ENCODE results near the gene KCNA3.
"Not testable (repeated sequence)": the region's sequence is repeated elsewhere in the genome, so short reads cannot be mapped to it uniquely, and the experiment has no call there.

The KCNA3 gene

DNA sequence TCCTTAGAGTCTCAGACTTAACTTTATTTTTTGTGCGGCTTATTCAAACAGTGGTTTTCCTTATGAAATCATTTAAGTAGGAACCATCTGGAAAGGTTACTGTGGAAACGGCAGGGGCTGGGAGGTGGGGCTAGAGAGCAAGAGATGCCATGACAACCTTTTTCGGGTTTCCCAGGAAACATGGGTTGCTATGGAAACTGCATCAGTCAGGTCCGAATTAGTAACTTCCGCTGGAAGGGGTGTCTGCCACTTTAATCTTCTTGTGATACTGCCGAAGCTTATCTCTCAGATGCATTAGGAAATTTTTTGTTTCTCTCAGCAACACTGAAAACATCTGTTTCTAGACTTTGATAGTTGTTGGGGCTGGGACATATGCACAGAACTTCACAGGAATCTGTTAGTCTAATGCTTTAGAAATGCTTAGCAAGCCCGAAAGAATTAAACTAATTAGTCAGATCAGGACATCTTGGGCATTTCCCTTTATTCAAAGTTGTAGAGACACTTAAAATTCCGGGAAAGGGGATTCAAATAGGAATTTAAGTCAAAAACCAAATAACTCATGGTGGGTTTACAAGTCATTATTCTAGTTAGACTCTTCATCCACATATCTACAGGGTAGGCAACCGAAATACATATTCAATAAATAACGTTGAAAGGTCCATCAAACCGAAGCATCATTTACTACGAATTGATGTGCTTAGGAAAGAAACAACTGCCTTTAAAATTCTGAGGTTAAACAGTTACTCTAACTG is 2.6 kb downstream of the KCNA3 start:
- no peak for TF ChIP-seq POLR2A (IDR thresholded peaks at IDR 0.05; ENCODE audit: low read length)
- TF ChIP-seq GATA1 (IDR thresholded peaks at IDR 0.05; ENCODE audit: low read depth, low read length): no peak
- DNase-seq: no peak

DNA sequence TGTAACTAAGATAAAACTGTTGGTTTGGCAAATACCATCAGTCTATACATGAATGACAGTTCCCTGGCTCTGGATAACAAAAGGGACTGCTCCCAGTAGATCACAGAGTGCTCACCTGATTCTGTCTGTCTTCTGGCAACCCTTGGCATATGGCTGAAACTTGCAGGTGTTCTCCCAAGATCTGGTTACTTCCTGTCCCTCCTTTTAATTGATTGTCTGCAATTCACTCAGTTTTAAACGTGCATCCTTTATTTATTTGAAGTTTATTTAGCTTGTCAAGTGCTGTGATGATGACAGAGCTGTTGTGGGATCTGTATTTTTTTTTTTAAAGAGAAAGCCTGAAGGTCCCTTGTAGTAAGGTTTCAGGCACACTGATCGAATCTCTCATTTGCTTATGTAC is 3.4 kb downstream of the KCNA3 start:
- no peak for DNase-seq
- TF ChIP-seq GATA1 (IDR thresholded peaks at IDR 0.05; ENCODE audit: low read depth, low read length) (no peak), POLR2A (IDR thresholded peaks at IDR 0.05; ENCODE audit: low read length) (no peak)

DNA sequence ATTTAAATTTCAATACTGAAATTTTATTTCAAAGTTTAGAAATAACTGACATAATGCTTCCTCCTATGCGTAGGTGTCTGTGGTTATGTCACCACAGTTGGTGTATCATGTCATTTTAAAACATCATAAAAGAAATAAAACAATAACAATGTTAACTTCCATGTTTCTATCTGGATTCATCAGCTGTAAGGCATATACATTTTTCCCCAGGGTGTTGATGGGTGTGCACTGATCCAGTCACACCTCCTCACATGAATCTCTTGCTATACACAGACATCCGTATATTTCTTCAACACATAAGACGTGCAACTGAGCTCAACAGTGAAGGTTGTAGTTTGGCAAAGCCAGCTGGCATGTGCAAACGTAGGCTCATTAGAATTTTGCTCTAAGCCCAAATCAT is 6.2 kb downstream of the KCNA3 start:
- TF ChIP-seq POLR2A (IDR thresholded peaks at IDR 0.05; ENCODE audit: low read length) (no peak), GATA1 (IDR thresholded peaks at IDR 0.05; ENCODE audit: low read depth, low read length) (no peak)
- DNase-seq: no peak

DNA sequence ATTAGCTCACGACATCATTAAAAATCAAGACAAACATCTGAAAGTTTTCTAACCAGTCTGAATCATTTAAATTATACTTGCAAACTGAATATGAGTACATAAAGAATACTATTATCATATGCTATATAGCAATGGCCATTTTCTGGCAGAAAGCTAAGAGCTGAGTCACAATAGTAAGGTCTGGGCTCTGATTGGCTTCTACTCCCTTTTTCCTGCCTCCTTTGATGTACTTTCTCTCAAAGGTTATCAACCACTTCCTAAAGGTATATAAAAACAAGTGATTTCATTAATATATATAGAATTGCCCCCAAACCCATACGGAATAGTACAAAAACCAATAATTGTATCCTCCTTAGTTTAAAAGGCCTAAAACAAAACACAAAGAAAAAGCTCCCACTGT is 7.0 kb downstream of the KCNA3 start:
- TF ChIP-seq POLR2A (IDR thresholded peaks at IDR 0.05; ENCODE audit: low read length) (no peak), GATA1 (IDR thresholded peaks at IDR 0.05; ENCODE audit: low read depth, low read length) (no peak)
- DNase-seq: no peak

DNA sequence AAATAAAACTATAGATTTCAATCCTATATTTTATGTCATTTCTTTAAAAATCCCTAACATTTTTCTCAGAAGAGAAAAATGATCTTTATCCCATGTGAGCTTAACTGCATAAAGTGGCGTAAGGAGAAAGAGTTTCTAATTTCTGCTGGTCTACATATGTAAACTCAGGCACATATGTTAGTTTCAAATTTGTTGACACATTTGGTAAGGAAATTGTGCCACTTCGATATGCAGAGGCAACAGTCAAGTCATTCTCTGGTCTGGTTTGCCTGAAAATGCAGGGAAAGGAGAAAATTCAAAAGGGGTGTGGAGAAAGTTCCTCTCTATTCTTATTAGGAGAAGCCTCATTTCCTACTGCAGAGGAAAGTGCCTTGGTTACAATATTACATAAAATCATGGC is 11.5 kb downstream of the KCNA3 start:
- TF ChIP-seq POLR2A (IDR thresholded peaks at IDR 0.05; ENCODE audit: low read length) (no peak), GATA1 (IDR thresholded peaks at IDR 0.05; ENCODE audit: low read depth, low read length) (no peak)
- DNase-seq: no peak

DNA sequence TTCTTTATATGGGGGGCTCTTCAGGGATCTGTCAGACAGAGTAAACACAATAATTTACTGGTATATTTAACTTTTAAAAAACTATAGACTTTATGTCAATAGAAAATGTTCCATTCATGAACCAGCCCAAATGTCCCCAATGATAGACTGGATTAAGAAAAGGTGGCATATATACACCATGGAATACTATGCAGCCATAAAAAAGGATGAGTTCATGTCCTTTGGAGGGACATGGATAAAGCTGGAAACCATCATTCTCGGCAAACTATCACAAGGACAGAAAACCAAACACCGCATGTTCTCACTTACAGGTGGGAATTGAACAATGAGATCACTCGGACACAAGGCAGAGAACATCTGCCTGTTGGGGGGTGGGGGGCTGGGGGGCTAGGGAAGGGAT is 15.2 kb downstream of the KCNA3 start:
- DNase-seq: not testable (repeated sequence)

DNA sequence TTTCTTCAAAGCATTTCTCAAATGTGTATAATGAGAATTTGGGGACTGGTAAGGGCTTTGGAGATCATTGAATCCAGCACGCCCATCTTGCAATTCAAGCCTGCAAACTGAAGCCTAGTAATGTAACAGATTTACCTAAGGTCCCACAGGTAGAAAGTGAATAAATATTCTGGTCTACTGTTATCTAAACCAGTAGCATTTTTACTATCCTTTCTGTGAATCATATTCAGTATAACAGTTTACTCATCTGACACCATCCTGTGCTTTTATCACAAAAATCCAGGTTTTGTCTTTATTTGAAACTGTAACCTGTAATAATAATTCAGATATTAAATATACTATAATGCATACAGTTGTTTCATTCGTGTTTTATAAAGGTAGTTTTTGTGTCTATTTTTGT is 17.4 kb downstream of the KCNA3 start:
- TF ChIP-seq POLR2A (IDR thresholded peaks at IDR 0.05; ENCODE audit: low read length): no peak
- no peak for TF ChIP-seq GATA1 (IDR thresholded peaks at IDR 0.05; ENCODE audit: low read depth, low read length)
- no peak for DNase-seq

DNA sequence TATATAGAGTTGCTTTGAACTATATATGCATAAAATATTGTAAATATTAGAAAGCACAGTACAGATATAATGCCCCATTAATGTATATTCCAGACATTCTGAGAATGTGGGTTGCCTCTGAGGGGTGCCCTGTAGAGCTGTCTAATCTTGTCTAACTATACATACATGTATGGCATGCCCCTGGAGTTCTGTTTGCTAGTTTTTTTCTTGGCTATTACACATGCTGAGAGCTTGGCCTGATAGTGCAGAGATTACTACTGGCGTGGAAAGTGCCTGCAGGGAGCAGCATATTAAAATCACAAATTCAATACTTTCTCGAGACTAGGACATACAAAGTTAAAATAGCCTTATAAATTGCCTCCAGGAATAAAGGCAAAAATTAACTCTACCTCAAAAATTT is 24.1 kb downstream of the KCNA3 start:
- no peak for DNase-seq
- no peak for TF ChIP-seq GATA1 (IDR thresholded peaks at IDR 0.05; ENCODE audit: low read depth, low read length)

DNA sequence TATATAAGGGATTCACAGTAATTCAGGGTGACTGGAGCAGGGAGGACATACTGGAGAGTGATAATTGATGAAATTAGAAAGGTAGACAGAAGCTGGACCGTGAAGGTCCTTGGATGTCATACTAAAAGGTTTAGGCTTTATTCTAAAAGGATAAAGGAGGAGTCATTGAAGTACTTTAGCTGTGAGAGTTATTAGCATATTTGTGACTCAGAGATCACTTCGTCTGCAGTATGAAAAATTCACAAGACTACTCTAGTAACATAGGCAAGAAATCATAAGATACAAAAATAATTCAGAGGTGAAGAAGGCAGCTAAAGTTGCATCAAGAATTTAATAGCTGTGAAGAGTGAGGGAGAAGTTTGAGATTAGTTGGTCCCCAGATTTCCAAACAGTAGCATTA is 26.3 kb downstream of the KCNA3 start:
- DNase-seq: no peak
- TF ChIP-seq GATA1 (IDR thresholded peaks at IDR 0.05; ENCODE audit: low read depth, low read length): no peak
- TF ChIP-seq POLR2A (IDR thresholded peaks at IDR 0.05; ENCODE audit: low read length): no peak

DNA sequence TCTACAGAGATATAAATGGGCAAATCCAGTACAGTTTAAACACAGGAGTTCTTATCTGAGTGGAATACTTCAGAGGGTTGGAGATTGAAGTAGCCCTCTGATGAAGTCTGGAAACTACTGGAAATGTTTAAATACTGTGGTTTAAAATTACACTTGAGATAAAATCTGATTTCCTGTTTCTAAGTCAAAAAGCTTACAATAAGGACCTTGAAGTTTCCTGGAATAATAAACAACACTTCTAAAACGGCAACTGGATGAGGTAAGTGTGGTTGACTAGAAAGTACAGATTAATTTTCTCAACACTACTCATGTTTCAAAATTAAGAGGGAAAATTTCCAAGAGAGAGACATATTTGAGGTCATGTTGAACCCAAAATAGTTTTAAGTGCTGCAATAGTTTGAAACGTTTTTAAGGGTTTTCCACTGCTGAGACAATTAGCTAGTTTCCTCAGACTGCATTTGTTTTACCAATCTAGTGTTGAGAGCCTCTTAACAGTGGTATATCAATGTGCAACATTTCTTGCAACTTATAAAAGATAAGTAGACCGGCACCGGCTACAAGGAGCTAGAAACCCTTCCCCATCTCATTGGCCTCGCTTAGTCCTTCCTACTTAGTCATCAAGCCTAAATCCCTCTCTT is 27.4 kb downstream of the KCNA3 start:
- no peak for TF ChIP-seq GATA1 (IDR thresholded peaks at IDR 0.05; ENCODE audit: low read depth, low read length)
- TF ChIP-seq POLR2A (IDR thresholded peaks at IDR 0.05; ENCODE audit: low read length): no peak
- DNase-seq: no peak

DNA sequence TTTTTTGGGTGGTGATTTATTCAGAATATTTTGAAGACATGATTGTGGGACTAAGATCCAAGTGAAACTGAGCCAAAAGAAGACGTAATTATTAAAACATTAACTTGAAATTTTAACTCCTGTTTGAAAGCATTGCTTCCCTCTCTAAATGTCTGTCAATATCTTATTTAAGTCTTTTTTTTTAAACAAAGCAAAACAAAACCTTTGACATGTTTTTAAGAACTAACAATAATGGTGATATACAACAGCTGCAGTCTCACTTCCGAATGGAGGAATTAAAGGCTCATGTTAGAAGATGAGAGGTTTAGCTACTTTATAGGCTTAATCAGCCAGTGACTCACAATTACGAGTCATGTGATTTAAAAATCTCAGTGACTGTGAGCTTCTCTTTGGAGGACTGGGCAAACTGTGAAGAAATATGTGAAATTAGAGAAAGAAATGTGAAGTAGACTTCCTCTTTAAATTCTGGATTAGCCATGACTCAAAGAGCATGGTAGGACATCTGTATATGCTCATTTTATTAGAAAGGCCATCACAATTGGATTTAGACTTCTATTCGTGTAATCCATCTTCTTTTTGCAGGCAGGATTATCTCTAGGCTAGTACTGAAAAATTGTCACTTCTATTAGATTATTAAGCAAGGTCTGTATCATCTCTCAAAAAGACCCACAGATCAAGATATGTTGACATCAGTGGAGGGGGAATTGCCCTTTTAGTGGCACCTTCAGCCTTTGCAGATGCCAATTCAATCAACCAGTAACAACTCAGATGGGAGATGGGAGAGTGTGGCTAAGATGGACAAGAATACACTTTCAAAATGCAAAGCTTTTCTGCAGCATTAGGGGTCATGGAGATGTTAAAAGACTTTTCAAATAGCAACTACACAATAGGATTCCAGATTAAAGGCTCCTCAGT is 28.7 kb downstream of the KCNA3 start:
- TF ChIP-seq GATA1 (IDR thresholded peaks at IDR 0.05; ENCODE audit: low read depth, low read length) (no peak), POLR2A (IDR thresholded peaks at IDR 0.05; ENCODE audit: low read length) (no peak)

DNA sequence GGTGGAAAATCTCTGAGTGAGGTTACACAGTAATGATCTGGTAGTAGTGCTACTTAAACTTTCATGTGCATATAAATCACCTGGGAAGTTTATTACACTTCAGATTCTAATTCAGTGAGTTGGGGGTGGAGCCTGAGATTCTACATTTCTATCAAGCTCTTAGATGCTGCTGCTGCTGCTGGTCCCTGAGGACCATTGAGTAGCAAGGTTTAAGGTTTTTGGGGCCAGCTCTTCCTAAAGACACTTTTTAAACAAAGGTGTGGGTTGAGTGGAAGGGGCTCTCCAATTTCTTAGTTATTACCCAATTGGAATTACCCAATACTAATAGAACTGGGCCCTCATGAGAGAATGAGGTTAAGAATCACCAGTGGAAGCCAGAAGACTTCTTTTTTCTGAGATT is 29.5 kb downstream of the KCNA3 start:
- no peak for DNase-seq
- no peak for TF ChIP-seq GATA1 (IDR thresholded peaks at IDR 0.05; ENCODE audit: low read depth, low read length)

More for the DNA sequence above, 28.7 kb downstream of the KCNA3 start:
- DNase-seq: no peak

DNA sequence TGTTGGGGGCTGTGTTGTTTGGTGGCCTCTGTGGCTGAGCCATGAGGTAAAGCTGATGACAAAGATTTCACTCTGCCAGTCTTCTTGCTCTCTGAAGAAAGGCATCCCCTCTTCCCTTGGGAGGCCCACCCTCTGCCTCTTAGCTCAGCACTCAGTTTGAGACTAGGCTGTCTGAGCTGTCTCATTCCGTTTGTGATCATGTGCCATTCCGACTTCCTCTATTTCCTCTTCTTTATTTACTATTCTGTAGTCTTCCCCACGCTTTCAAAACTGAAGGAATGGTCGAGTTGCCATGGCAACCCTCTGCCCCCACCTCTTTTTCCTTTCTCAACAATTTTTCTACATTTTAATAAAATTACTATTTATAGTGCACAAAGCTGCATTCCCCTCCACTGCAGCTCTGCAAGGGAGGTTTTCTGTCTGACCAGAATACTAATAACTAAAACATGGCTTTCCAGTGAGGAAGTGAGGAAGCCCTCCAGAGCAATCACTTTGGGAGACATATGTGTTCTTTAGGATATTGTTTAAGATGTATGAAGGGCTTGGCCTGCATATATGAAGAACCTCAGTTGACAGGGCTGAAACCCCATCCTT is 30.8 kb downstream of the KCNA3 start:
- no peak for DNase-seq
- TF ChIP-seq POLR2A (IDR thresholded peaks at IDR 0.05; ENCODE audit: low read length) (no peak), GATA1 (IDR thresholded peaks at IDR 0.05; ENCODE audit: low read depth, low read length) (no peak)

DNA sequence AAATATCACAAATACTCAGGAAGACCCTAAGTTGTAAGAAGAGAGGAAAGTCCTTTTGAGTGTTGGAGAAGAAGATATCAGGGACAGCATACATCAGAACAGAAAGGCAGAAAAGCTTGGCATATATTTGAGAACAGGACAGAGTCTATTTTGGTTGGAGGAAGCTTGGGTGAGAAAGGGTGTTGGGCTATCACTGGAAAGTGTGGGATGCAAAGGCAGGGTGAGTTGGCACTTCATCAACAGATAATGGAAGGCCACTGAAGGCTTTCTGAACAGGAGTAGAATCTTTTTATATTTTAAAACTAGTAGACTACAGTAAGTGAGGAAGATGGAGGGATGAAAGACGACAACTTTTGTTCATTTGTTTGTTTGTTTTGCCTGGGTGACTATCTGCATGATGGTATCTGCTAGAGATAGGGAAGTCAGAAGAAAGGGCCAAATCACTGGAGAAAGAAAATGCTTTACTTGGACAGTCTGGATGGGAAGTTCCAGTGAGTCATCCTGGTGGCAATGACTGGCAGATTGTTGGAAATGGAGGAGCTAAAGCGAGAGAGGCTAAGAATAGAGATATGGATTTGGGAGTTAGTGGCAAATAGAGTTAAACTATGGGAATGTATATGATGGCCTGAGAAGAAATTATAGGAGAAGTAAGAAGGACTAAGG is 34.9 kb downstream of the KCNA3 start:
- DNase-seq: no peak
- TF ChIP-seq POLR2A (IDR thresholded peaks at IDR 0.05; ENCODE audit: low read length) (no peak), GATA1 (IDR thresholded peaks at IDR 0.05; ENCODE audit: low read depth, low read length) (no peak)
